Measurements from ENCODE around the gene SAT1.
"Not testable (repeated sequence)": the region's sequence is repeated elsewhere in the genome, so short reads cannot be mapped to it uniquely, and the experiment has no call there.

Gene SAT1

GRCh38 chrX:23782863-23783588, at the start of gene SAT1:
Gene SAT1 (plus strand): TSS chrX:23783173. CDS start chrX:23783352, 179 bp downstream.
- peak; percentile 96 for DNase-seq

GRCh38 chrX:23736030-23736429, 46.9 kb upstream of the SAT1 start:
- DNase-seq: no peak

GRCh38 chrX:23737413-23737812, 45.6 kb upstream of the SAT1 start:
- no peak for DNase-seq

- peak; percentile 72 for DNase-seq
These were observed 40.7 kb upstream of the SAT1 start for GRCh38 chrX:23742174-23742696.

GRCh38 chrX:23742697-23743622, 40.0 kb upstream of the SAT1 start, which contains the start of gene ACOT9:
Gene ACOT9 (minus strand): TSS chrX:23743276. CDS start chrX:23743144, 132 bp downstream.
- peak; percentile 94 for DNase-seq

GRCh38 chrX:23743623-23743971, 39.4 kb upstream of the SAT1 start:
- DNase-seq: not testable (repeated sequence)

GRCh38 chrX:23745786-23746185, 37.2 kb upstream of the SAT1 start:
- DNase-seq: no peak

- DNase-seq: no peak
These were observed 33.8 kb upstream of the SAT1 start for GRCh38 chrX:23749129-23749528.

GRCh38 chrX:23749576-23749975, 33.4 kb upstream of the SAT1 start:
- no peak for DNase-seq

- no peak for DNase-seq
These were observed 30.1 kb upstream of the SAT1 start for GRCh38 chrX:23752740-23753415.

GRCh38 chrX:23754664-23755063, 28.3 kb upstream of the SAT1 start:
- DNase-seq: no peak

- no peak for DNase-seq
These were observed 26.8 kb upstream of the SAT1 start for GRCh38 chrX:23756165-23756564.

GRCh38 chrX:23759821-23760220, 23.2 kb upstream of the SAT1 start:
- DNase-seq: no peak

GRCh38 chrX:23764188-23764984, 18.6 kb upstream of the SAT1 start:
- no peak for DNase-seq

GRCh38 chrX:23765449-23765848, 17.5 kb upstream of the SAT1 start:
- no peak for DNase-seq

- no peak for DNase-seq
These were observed 17.1 kb upstream of the SAT1 start for GRCh38 chrX:23765868-23766267.

GRCh38 chrX:23766650-23767551, 16.1 kb upstream of the SAT1 start:
- DNase-seq: no peak

- DNase-seq: no peak
These were observed 12.8 kb upstream of the SAT1 start for GRCh38 chrX:23770142-23770541.

- DNase-seq: not testable (repeated sequence)
These were observed 11.9 kb upstream of the SAT1 start for GRCh38 chrX:23771086-23771485.

- DNase-seq: no peak
These were observed 9.3 kb upstream of the SAT1 start for GRCh38 chrX:23773601-23774175.

GRCh38 chrX:23776363-23776762, 6.6 kb upstream of the SAT1 start:
- no peak for DNase-seq
